ENCODE data around the gene OARD1.

DNA sequence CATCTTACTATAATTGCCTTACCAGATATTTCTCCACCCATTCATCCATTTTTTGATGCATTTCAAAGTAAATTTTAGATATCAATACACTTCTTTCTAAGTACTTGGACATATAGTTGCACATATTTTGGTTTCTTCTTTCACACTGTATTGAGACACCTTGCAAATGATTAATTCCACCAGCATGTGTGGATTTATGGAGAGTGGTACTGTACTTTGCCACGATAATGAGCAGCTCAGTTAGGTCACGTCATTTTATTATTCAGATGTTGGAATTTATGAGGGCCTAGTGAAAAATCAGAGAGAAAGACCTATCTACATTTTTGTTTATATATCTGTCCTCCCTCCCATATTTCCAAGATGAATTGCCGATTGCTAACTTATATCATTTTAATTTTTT is 5.9 kb upstream of the OARD1 start:
- TF ChIP-seq POLR2A (IDR thresholded peaks at IDR 0.05): no peak
- TF ChIP-seq, protein P1, sequence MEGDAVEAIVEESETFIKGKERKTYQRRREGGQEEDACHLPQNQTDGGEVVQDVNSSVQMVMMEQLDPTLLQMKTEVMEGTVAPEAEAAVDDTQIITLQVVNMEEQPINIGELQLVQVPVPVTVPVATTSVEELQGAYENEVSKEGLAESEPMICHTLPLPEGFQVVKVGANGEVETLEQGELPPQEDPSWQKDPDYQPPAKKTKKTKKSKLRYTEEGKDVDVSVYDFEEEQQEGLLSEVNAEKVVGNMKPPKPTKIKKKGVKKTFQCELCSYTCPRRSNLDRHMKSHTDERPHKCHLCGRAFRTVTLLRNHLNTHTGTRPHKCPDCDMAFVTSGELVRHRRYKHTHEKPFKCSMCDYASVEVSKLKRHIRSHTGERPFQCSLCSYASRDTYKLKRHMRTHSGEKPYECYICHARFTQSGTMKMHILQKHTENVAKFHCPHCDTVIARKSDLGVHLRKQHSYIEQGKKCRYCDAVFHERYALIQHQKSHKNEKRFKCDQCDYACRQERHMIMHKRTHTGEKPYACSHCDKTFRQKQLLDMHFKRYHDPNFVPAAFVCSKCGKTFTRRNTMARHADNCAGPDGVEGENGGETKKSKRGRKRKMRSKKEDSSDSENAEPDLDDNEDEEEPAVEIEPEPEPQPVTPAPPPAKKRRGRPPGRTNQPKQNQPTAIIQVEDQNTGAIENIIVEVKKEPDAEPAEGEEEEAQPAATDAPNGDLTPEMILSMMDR (IDR thresholded peaks at IDR 0.05): no peak
